GM12875 (cell line): ENCODE results near the gene SMARCB1.

Source experiments
- H3K4me3 ChIP-seq: one replicate; pipeline ENCODE4 v1.5.1; 2011; ENCODE audit warnings: low read depth, low read length, control low read depth
- CTCF ChIP-seq: IDR thresholded peaks from 2 replicates; pipeline ENCODE4 v1.5.1; 2011; ENCODE audit warnings: low read depth, mild to moderate bottlenecking, control low read depth, inconsistent platforms, low read length, moderate library complexity, borderline replicate concordance; ENCODE audit not compliant: insufficient read depth

Gene SMARCB1

GRCh38 chr22:23774922-23775436 lies 11.8 kb upstream of the SMARCB1 start:
- no peak for TF ChIP-seq CTCF
- no peak overlapping the region for H3K4me3 ChIP-seq

- H3K4me3 ChIP-seq = no peak overlapping the region
- no peak for TF ChIP-seq CTCF
These were observed 10.9 kb upstream of the SMARCB1 start for GRCh38 chr22:23775779-23776375.

- no peak overlapping the region for H3K4me3 ChIP-seq
- no peak for TF ChIP-seq CTCF
These were observed 8.8 kb upstream of the SMARCB1 start for GRCh38 chr22:23777776-23778576.

GRCh38 chr22:23778577-23778900 lies 8.2 kb upstream of the SMARCB1 start:
- TF ChIP-seq CTCF = no peak
- H3K4me3 ChIP-seq = no peak overlapping the region

GRCh38 chr22:23779083-23779482 lies 7.7 kb upstream of the SMARCB1 start:
- H3K4me3 ChIP-seq = no peak overlapping the region
- no peak for TF ChIP-seq CTCF

GRCh38 chr22:23779731-23780130 lies 7.0 kb upstream of the SMARCB1 start:
- no peak overlapping the region for H3K4me3 ChIP-seq
- no peak for TF ChIP-seq CTCF
